B cell (primary cell): ENCODE results near the gene SLC25A10. TPM values are rescaled to one million over a fixed set of nuclear protein-coding genes. Genes with fewer than 3 reads are reported as not detected.

Experiments
- ATAC-seq: fragments of 200-7000 bp; cut with Tn5 transposase; one replicate; pipeline ENCODE4 v1.10.0; 2021; ENCODE audit warnings: low read depth, mild to moderate bottlenecking, moderate number of reproducible peaks, moderate library complexity
- CTCF ChIA-PET: fragments of 350-600 bp; sonication (Branson Sonifier 250); formaldehyde crosslinking; loops from one replicate; lab custom pipeline; 2021; ENCODE audit warnings: antibody characterized with exemption, inconsistent platforms; lab: Charles Lee
- POLR2A ChIA-PET: fragments of 350-600 bp; sonication (Branson Sonifier 250); formaldehyde crosslinking; loops from one replicate; lab custom pipeline; 2021; ENCODE audit warnings: antibody characterized with exemption; lab: Charles Lee
- DNase-seq: peaks from one replicate; pipeline ENCODE4 v3.0.0; 2013
- H2AFZ ChIP-seq: 2 replicates; pipeline ENCODE4 v1.6.1; 2012; ENCODE audit warnings: mild to moderate bottlenecking, low read depth, low read length; ENCODE audit not compliant: insufficient read depth, poor library complexity, severe bottlenecking
- H3K27ac ChIP-seq, 2 donors: 1 replicate in 1 of 2; 2 replicates in 1 of 2; pipeline ENCODE4 v1.5.1; 2012 to 2013; ENCODE audit warnings: low read length in 2 of 2, mild to moderate bottlenecking in 2 of 2, moderate library complexity in 1 of 2
- H3K27me3 ChIP-seq, 4 experiments: fragments of 200-600 bp in 1 of 4; sonication (generic) in 1 of 4; replicated peaks in 1 of 4; 1 replicate in 2 of 4; 2 replicates in 2 of 4; pipeline versions ENCODE4 v1.6.1 to v1.7.0; 2013 to 2016; ENCODE audit warnings: low read length in 3 of 4, mild to moderate bottlenecking in 2 of 4, mixed read lengths in 1 of 4, moderate library complexity in 1 of 4; ENCODE audit not compliant: insufficient read depth in 4 of 4, control insufficient read depth in 3 of 4; ENCODE audit errors: control extremely low read depth in 1 of 4
- H3K36me3 ChIP-seq, 2 experiments: replicated peaks in 1 of 2; 1 replicate in 1 of 2; 2 replicates in 1 of 2; pipeline versions ENCODE4 v1.6.1 to v1.7.1; 2013; ENCODE audit warnings: low read length in 1 of 2; ENCODE audit not compliant: insufficient read depth in 2 of 2, control insufficient read depth in 1 of 2; ENCODE audit errors: control extremely low read depth in 1 of 2, extremely low read depth in 1 of 2
- H3K4me1 ChIP-seq, 2 donors: fragments of 200-600 bp in 1 of 2; sonication (generic) in 1 of 2; 1 replicate in 1 of 2; 2 replicates in 1 of 2; pipeline versions ENCODE4 v1.5.1 to v1.6.1; 2013 to 2017; ENCODE audit warnings: low read length in 2 of 2; ENCODE audit not compliant: control insufficient read depth in 2 of 2, insufficient read depth in 2 of 2
- H3K4me2 ChIP-seq: replicated peaks from 2 replicates; pipeline ENCODE3; 2012; ENCODE audit warnings: mild to moderate bottlenecking, low read depth, low read length; ENCODE audit not compliant: poor library complexity, severe bottlenecking
- H3K4me3 ChIP-seq, 5 experiments: fragments of 200-600 bp in 1 of 5; sonication (generic) in 1 of 5; 1 replicate in 3 of 5; 2 replicates in 2 of 5; pipeline versions ENCODE4 v1.5.1 to v1.7.0; 2011 to 2016; ENCODE audit warnings: low read length in 4 of 5, mild to moderate bottlenecking in 4 of 5, low read depth in 2 of 5, control low read depth in 1 of 5, moderate library complexity in 1 of 5; ENCODE audit not compliant: insufficient read depth in 1 of 5; ENCODE audit errors: control extremely low read depth in 1 of 5, extremely low read depth in 1 of 5
- H3K79me2 ChIP-seq: fragments of 200-600 bp; sonication (generic); one replicate; pipeline ENCODE4 v1.6.0; 2016; ENCODE audit warnings: low read length; ENCODE audit not compliant: control insufficient read depth, insufficient read depth
- H3K9ac ChIP-seq: fragments of 200-600 bp; sonication (generic); 2 replicates; pipeline ENCODE4 v1.6.1; 2017; ENCODE audit warnings: mild to moderate bottlenecking, low read length, moderate library complexity
- H3K9me3 ChIP-seq, 3 donors: one replicate each; pipeline versions ENCODE4 v1.6.1 to v1.7.1; 2013; ENCODE audit warnings: low read length in 2 of 3; ENCODE audit not compliant: control insufficient read depth in 2 of 3, insufficient read depth in 1 of 3; ENCODE audit errors: control extremely low read depth in 1 of 3
- H4K20me1 ChIP-seq: 2 replicates; pipeline ENCODE4 v1.6.0; 2012; ENCODE audit warnings: mild to moderate bottlenecking, low read length; ENCODE audit not compliant: insufficient read depth, control insufficient read depth, poor library complexity, severe bottlenecking
- H3K27ac Mint-ChIP-seq: one replicate; pipeline ENCODE4 v1.8.0; 2021; ENCODE audit warnings: mixed read lengths
- H3K27me3 Mint-ChIP-seq: one replicate; pipeline ENCODE4 v1.8.0; 2021; ENCODE audit warnings: mixed read lengths
- H3K4me1 Mint-ChIP-seq: one replicate; pipeline ENCODE4 v1.8.0; 2021; ENCODE audit warnings: mixed read lengths
- H3K4me3 Mint-ChIP-seq: one replicate; pipeline ENCODE4 v1.8.0; 2021; ENCODE audit warnings: mixed read lengths
- H3K9me3 Mint-ChIP-seq: one replicate; pipeline ENCODE4 v1.8.0; 2022; ENCODE audit warnings: mixed read lengths; ENCODE audit not compliant: insufficient read depth
- EZH2 ChIP-seq: IDR thresholded peaks from 2 replicates; pipeline ENCODE4 v1.6.1; 2012; ENCODE audit warnings: borderline replicate concordance, low read depth, mild to moderate bottlenecking, moderate library complexity, low read length; ENCODE audit not compliant: insufficient read depth, poor library complexity, severe bottlenecking
- WGBS: methylation state at CpG from one replicate; pipeline ENCODE4 v1.1.5; 2013; ENCODE audit warnings: missing lambda C conversion rate; ENCODE audit not compliant: insufficient coverage; 5-methylcytosine and 5-hydroxymethylcytosine counted together
- intact Hi-C: fragments of 100-400 bp; cut with micrococcal nuclease; formaldehyde crosslinking; loops from one replicate; pipeline ENCODE4 v1.10.0; 2022
- polyA plus RNA-seq: library from polyadenylated mRNA; depleted of rRNA; stranded (reverse); fragments of >200 nt; gene quantifications from 2 replicates; pipeline ENCODE4 v1.2.3, GENCODE V29; 2012
- total RNA-seq, 2 donors: library from RNA; stranded (reverse); fragments of 120-200 nt in 1 of 2; gene quantifications; 1 replicate in 1 of 2; 2 replicates in 1 of 2; pipeline versions ENCODE4 v1.2.3 to v1.2.4, GENCODE V29; 2013 to 2022
- TF ChIP-seq, protein P1 (sequence below): fragments of 200-600 bp; IDR thresholded peaks from one replicate; pipeline ENCODE4 v1.8.0; 2022; ENCODE audit warnings: antibody characterized with exemption, mild to moderate bottlenecking

SLC25A10 gene
- total and polyA plus RNA-seq, 2 donors (not counting 1 experiment from before 2014, with no cell fraction given), result 3.9 to 5.0 TPM

- Mint-ChIP-seq H3K27me3 (no peaks in the 10 kb centered on the region), H3K4me1 (peaks cover 24% of the 10 kb centered on the region), H3K4me3 (no peak overlapping the region), H3K9me3 (no peaks in the 10 kb centered on the region), H3K27ac (no peak overlapping the region)
- no peak overlapping the region for H3K4me3 ChIP-seq
- no peak overlapping the region for H2AFZ ChIP-seq
- peaks cover 15 to 16% of the 10 kb centered on the region in 2 donors for H3K4me1 ChIP-seq
- intact Hi-C loops, result no loop called here
- peaks cover 74% of the 10 kb centered on the region for H3K79me2 ChIP-seq
- TF ChIP-seq, protein P1, sequence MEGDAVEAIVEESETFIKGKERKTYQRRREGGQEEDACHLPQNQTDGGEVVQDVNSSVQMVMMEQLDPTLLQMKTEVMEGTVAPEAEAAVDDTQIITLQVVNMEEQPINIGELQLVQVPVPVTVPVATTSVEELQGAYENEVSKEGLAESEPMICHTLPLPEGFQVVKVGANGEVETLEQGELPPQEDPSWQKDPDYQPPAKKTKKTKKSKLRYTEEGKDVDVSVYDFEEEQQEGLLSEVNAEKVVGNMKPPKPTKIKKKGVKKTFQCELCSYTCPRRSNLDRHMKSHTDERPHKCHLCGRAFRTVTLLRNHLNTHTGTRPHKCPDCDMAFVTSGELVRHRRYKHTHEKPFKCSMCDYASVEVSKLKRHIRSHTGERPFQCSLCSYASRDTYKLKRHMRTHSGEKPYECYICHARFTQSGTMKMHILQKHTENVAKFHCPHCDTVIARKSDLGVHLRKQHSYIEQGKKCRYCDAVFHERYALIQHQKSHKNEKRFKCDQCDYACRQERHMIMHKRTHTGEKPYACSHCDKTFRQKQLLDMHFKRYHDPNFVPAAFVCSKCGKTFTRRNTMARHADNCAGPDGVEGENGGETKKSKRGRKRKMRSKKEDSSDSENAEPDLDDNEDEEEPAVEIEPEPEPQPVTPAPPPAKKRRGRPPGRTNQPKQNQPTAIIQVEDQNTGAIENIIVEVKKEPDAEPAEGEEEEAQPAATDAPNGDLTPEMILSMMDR, result no peak
- TF ChIP-seq EZH2, result no peak
- 89% methylated on average over 9 of the region's 14 CpGs for WGBS
- peaks cover 0 to 61% of the 10 kb centered on the region in 2 experiments for H3K36me3 ChIP-seq
- no peak overlapping the region for H3K4me2 ChIP-seq
- ATAC-seq (no peak), DNase-seq (no peak)
- ChIA-PET CTCF (no interaction called here), POLR2A (no interaction called here)
- H3K9ac ChIP-seq, result no peak overlapping the region
- no peaks in the 10 kb centered on the region for H3K9me3 ChIP-seq
- peaks cover 88% of the 10 kb centered on the region for H4K20me1 ChIP-seq
- H3K27ac ChIP-seq, result no peak overlapping the region
- no peaks in the 10 kb centered on the region for H3K27me3 ChIP-seq
Observed at GRCh38 chr17:81688616-81689015, 23.5 kb upstream of the SLC25A10 start.

DNA sequence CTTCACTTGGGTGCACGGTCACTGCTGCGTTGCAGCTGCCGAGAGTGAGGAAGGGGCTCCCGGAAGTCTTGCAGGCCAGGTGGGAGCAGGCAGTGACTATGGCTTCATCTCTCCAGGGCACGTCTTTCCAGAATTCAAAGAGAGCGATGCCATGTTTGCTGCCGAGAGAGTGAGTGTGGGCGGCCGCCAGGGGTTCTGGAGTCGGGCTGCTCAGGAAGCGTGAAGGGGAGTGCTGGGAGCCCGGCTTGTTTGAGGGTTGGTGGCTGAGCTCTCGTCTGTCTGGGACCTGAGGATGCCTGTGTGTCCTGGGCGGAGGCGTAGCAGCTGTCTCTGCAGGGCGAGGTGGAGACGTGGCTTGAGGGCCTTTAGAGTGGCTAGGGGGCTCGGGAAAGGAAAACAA, 22.0 kb upstream of the SLC25A10 start:
- TF ChIP-seq, protein P1, result no peak
- peaks cover 7% of the 10 kb centered on the region in 2 donors for H3K4me1 ChIP-seq
- Mint-ChIP-seq H3K27ac (no peak overlapping the region), H3K4me1 (peaks cover 14% of the 10 kb centered on the region), H3K4me3 (no peak overlapping the region), H3K27me3 (no peaks in the 10 kb centered on the region), H3K9me3 (no peaks in the 10 kb centered on the region)
- H3K9me3 ChIP-seq, result no peaks in the 10 kb centered on the region
- no peak overlapping the region for H3K4me2 ChIP-seq
- POLR2A ChIA-PET, result no interaction called here
- H3K27me3 ChIP-seq, result no peaks in the 10 kb centered on the region
- CTCF ChIA-PET, result no interaction called here
- H4K20me1 ChIP-seq, result peaks cover 82% of the 10 kb centered on the region
- peaks cover 67% of the 10 kb centered on the region for H3K79me2 ChIP-seq
- H3K36me3 ChIP-seq, result peaks cover 0 to 66% of the 10 kb centered on the region in 2 experiments
- 94% methylated on average over 17 of the region's 18 CpGs for WGBS
- H2AFZ ChIP-seq, result no peak overlapping the region
- H3K27ac ChIP-seq, result no peak overlapping the region
- intact Hi-C loops, result no loop called here
- H3K9ac ChIP-seq, result no peak overlapping the region
- ATAC-seq (no peak), DNase-seq (no peak)
- no peak overlapping the region for H3K4me3 ChIP-seq
